GM12878 (cell line): Measurements from ENCODE around the gene HHAT. TPM values are rescaled to one million over a fixed set of nuclear protein-coding genes. Genes with fewer than 3 reads are reported as not detected.

Experiments
- ATAC-seq: fragments of 200-7000 bp; cut with Tn5 transposase; 3 replicates; pipeline ENCODE4 v1.9.1; 2020; ENCODE audit warnings: mild to moderate bottlenecking, moderate library complexity
- BruUV-seq: library from RNA; stranded (reverse); fragments of 400-500 nt; replicated peaks from 2 replicates; lab custom pipeline; 2021; lab: Mats Ljungman, UMichigan
- CTCF ChIA-PET: fragments of 300-600 bp; sonication (Branson Sonifier 250); formaldehyde crosslinking; extraction: SDS; loops from one replicate; lab custom pipeline; 2021; ENCODE audit warnings: inconsistent platforms; lab: Yijun Ruan, JAX
- POLR2A ChIA-PET: fragments of 350-600 bp; formaldehyde crosslinking; extraction: SDS; loops from one replicate; lab custom pipeline; 2021; ENCODE audit warnings: inconsistent platforms; lab: Charles Lee
- RAD21 ChIA-PET: fragments of 300-600 bp; sonication (Branson Sonifier 250); formaldehyde crosslinking; loops from one replicate; lab custom pipeline; 2023; ENCODE audit warnings: antibody characterized with exemption; ENCODE audit not compliant: unreplicated experiment; lab: Charles Lee
- SMC1A ChIA-PET: fragments of 300-600 bp; sonication (Branson Sonifier 250); formaldehyde crosslinking; loops from one replicate; lab custom pipeline; 2023; ENCODE audit not compliant: unreplicated experiment, uncharacterized antibody; lab: Charles Lee
- DNase-seq: peaks from one replicate; pipeline ENCODE4 v3.0.0-alpha.2; 2011; ENCODE audit warnings: low read depth, low spot score
- FAIRE-seq: peaks from 3 replicates; lab custom pipeline; 2011; peaks lifted over from hg19 to GRCh38; lab: Jason Lieb, UNC
- H2AFZ ChIP-seq: 2 replicates; pipeline ENCODE4 v1.6.0; 2011; ENCODE audit warnings: low read depth, low read length, control low read depth; ENCODE audit not compliant: control insufficient read depth
- H3K27ac ChIP-seq: 2 replicates; pipeline ENCODE4 v1.5.1; 2011; ENCODE audit warnings: control low read depth; ENCODE audit not compliant: control insufficient read depth, insufficient read depth
- H3K27me3 ChIP-seq, 2 experiments: replicated peaks in 1 of 2; 2 replicates each; pipeline versions ENCODE4 v1.6.0 to v1.6.1; 2011; ENCODE audit warnings: low read length in 1 of 2; ENCODE audit not compliant: control insufficient read depth in 2 of 2, insufficient read depth in 2 of 2
- H3K36me3 ChIP-seq, 2 experiments: 2 replicates each; pipeline ENCODE4 v1.5.1; 2011; ENCODE audit warnings: low read length in 1 of 2; ENCODE audit not compliant: control insufficient read depth in 2 of 2, insufficient read depth in 2 of 2
- H3K4me1 ChIP-seq: 2 replicates; pipeline ENCODE4 v1.6.1; 2011; ENCODE audit warnings: mild to moderate bottlenecking, low read length, moderate library complexity, mixed read lengths; ENCODE audit not compliant: control insufficient read depth, insufficient read depth
- H3K4me2 ChIP-seq: 2 replicates; pipeline ENCODE4 v1.6.0; 2011; ENCODE audit warnings: control low read depth; ENCODE audit not compliant: control insufficient read depth, insufficient read depth
- H3K4me3 ChIP-seq: fragments of 200-600 bp; sonication (generic); 2 replicates; pipeline ENCODE4 v1.5.1; 2016
- H3K79me2 ChIP-seq: 2 replicates; pipeline ENCODE4 v1.6.0; 2011; ENCODE audit warnings: low read length; ENCODE audit not compliant: control insufficient read depth, insufficient read depth
- H3K9ac ChIP-seq: 2 replicates; pipeline ENCODE4 v1.8.0; 2011; ENCODE audit warnings: low read length, control low read depth, mixed read lengths; ENCODE audit not compliant: control insufficient read depth, insufficient read depth
- H3K9me3 ChIP-seq: replicated peaks from 3 replicates; pipeline ENCODE4 v1.5.1; 2011; ENCODE audit warnings: mild to moderate bottlenecking, low read length; ENCODE audit not compliant: control insufficient read depth, insufficient read depth
- H4K20me1 ChIP-seq: 2 replicates; pipeline ENCODE4 v1.6.0; 2011; ENCODE audit not compliant: control insufficient read depth, insufficient read depth
- BACH1 ChIP-seq: fragments of 450-650 bp; IDR thresholded peaks from 2 replicates; pipeline ENCODE4 v1.6.1; 2017; ENCODE audit warnings: mild to moderate bottlenecking, borderline replicate concordance
- EED ChIP-seq: sonication (generic); IDR thresholded peaks from 2 replicates; pipeline ENCODE4 v1.6.1; 2016; ENCODE audit warnings: antibody characterized with exemption, low read depth
- ETV6 ChIP-seq, 2 experiments: fragments of 450-650 bp in 1 of 2; IDR thresholded peaks in 1 of 2; conservative IDR thresholded peaks in 1 of 2; 2 replicates each; pipeline ENCODE4 v1.6.1; 2014; ENCODE audit warnings: antibody characterized with exemption in 1 of 2, borderline replicate concordance in 1 of 2, low read depth in 1 of 2, mild to moderate bottlenecking in 1 of 2, moderate library complexity in 1 of 2
- JUNB ChIP-seq: IDR thresholded peaks from 2 replicates; pipeline ENCODE4 v1.6.1; 2016; ENCODE audit warnings: antibody characterized with exemption, mild to moderate bottlenecking
- MYC ChIP-seq: IDR thresholded peaks from 2 replicates; pipeline ENCODE4 v1.6.1; 2011; ENCODE audit warnings: mild to moderate bottlenecking, low read length, moderate library complexity, inconsistent platforms; ENCODE audit not compliant: insufficient read depth, insufficient replicate concordance, insufficient read length, severe bottlenecking
- NFYB ChIP-seq: IDR thresholded peaks from 2 replicates; pipeline ENCODE4 v1.6.1; 2011; ENCODE audit warnings: low read depth, mild to moderate bottlenecking, low read length, improper control_type of control experiment, moderate library complexity; ENCODE audit not compliant: insufficient read depth
- NRF1 ChIP-seq: conservative IDR thresholded peaks from 2 replicates; pipeline ENCODE4 v1.6.1; 2011; ENCODE audit warnings: mild to moderate bottlenecking, low read depth, low read length, improper control_type of control experiment
- RAD51 ChIP-seq: fragments of 450-650 bp; IDR thresholded peaks from 2 replicates; pipeline ENCODE4 v1.6.1; 2016; ENCODE audit warnings: moderate library complexity, mild to moderate bottlenecking, inconsistent platforms
- USF2 ChIP-seq: IDR thresholded peaks from 2 replicates; pipeline ENCODE4 v1.6.1; 2011; ENCODE audit warnings: low read depth, low read length, improper control_type of control experiment, borderline replicate concordance
- WGBS: methylation state at CpG from one replicate; pipeline ENCODE4 v1.1.6; 2016; ENCODE audit warnings: low lambda C conversion rate; ENCODE audit not compliant: insufficient replicate concordance, insufficient coverage; ENCODE audit errors: missing lambda C conversion rate; 5-methylcytosine and 5-hydroxymethylcytosine counted together
- in situ Hi-C: fragments of 300-500 bp; cut with MboI; formaldehyde crosslinking; loops from 9 replicates; pipeline ENCODE4 v1.14.3; 2018; ENCODE audit warnings: mixed read lengths
- intact Hi-C: fragments of 100-400 bp; cut with micrococcal nuclease; formaldehyde crosslinking; loops from one replicate; pipeline ENCODE4 v1.14.2; 2022; ENCODE audit not compliant: unreplicated experiment
- polyA plus RNA-seq, 11 experiments: library from polyadenylated mRNA; depleted of rRNA in 4 of 11; unstranded in 6 of 11; stranded (reverse) in 5 of 11; fragments of >200 nt; fragmentation: Nextera tagmentation in 4 of 11; fragmentation: Illumina TruSeq in 1 of 11; extraction: Ambion mirVana in 4 of 11; extraction: Trizol in 1 of 11; gene quantifications; 1 replicate in 1 of 11; 2 replicates in 10 of 11; pipeline versions ENCODE4 v1.2.1 to v1.2.3, GENCODE V29; 2011 to 2016; ENCODE audit warnings: inconsistent platforms in 2 of 11, missing spikeins in 2 of 11, low read depth in 1 of 11
- total RNA-seq, 4 experiments: library from RNA; depleted of rRNA in 3 of 4; stranded (reverse); fragments of >200 nt in 3 of 4; fragmentation: Illumina TruSeq in 1 of 4; extraction: Trizol in 1 of 4; gene quantifications; 2 replicates each; pipeline versions ENCODE4 v1.2.1 to v1.2.3, GENCODE V29; 2013 to 2021
- TF ChIP-seq, protein P1 (sequence below): fragments of 450-650 bp; IDR thresholded peaks from 2 replicates; pipeline ENCODE4 v1.6.1; 2018; ENCODE audit warnings: mild to moderate bottlenecking, low read depth, moderate library complexity; ENCODE audit not compliant: partially characterized antibody

HHAT gene
- total and polyA plus RNA-seq, 10 of the 15 experiments (the other 5 are each of a cell fraction or from before 2014, with no cell fraction given): 1.2 to 37.6 (median 2.6) TPM

- ChIA-PET POLR2A (interaction anchor here (0.6 kb wide), 1 partner anchor 190 kb away, joined by 6 read pairs; no protein-coding TSS in a partner anchor), RAD21 (no interaction called here), SMC1A (interaction anchor here (0.6 to 1.5 kb wide), 2 partner anchors 16 to 351 kb away, joined by 3 to 4 read pairs; no protein-coding TSS in a partner anchor), CTCF (interaction anchor here (2.3 kb wide), 1 partner anchor 11 kb away, joined by 8 read pairs; no protein-coding TSS in a partner anchor)
- Histone ChIP-seq H2AFZ (no peak overlapping the region), H3K4me2 (no peak overlapping the region), H3K4me3 (no peak overlapping the region), H3K9me3 (no peaks in the 10 kb centered on the region), H3K36me3 (no peaks in the 10 kb centered on the region), H3K4me1 (no peaks in the 10 kb centered on the region; the same call in 1 of the 2 replicates), H3K79me2 (no peaks in the 10 kb centered on the region), H3K27me3 (no peaks in the 10 kb centered on the region), H3K9ac (no peak overlapping the region), H3K27ac (no peak overlapping the region), H4K20me1 (no peaks in the 10 kb centered on the region)
- peak; percentile 21; the same call in 1 of the 3 replicates for ATAC-seq
- no TSS peak for BruUV-seq
- intact Hi-C loops: no loop called here
- TF ChIP-seq ETV6 (conservative IDR thresholded peaks at IDR 0.05 in 1 of 2, IDR thresholded peaks at IDR 0.05 in 1 of 2; ENCODE audit: borderline replicate concordance in 1 of 2, low read depth in 1 of 2): no peak
- no peak for TF ChIP-seq EED
- TF ChIP-seq RAD51: peak; percentile 44; the same call in 1 of the 2 replicates
- no peak for TF ChIP-seq NFYB
- no peak for DNase-seq
- FAIRE-seq: no peak
- 13% methylated on average over 3 of the region's 3 CpGs for WGBS
- in situ Hi-C loops: loop anchor here (25.0 kb wide), 1 partner anchor 339 kb away; no protein-coding TSS in a partner anchor
These were observed 269.5 kb downstream of the HHAT start for GRCh38 chr1:210598135-210598652.

- no peaks in the 10 kb centered on the region for H4K20me1 ChIP-seq
- in situ Hi-C loops: no loop called here
- no peaks in the 10 kb centered on the region for H3K27me3 ChIP-seq
- ChIA-PET CTCF (interaction anchor here (0.5 kb wide), 1 partner anchor 535 kb away, joined by 3 read pairs; no protein-coding TSS in a partner anchor), POLR2A (no interaction called here), RAD21 (no interaction called here), SMC1A (interaction anchor here (0.6 kb wide), 1 partner anchor 708 kb away, joined by 3 read pairs; no protein-coding TSS in a partner anchor)
- no peak overlapping the region for H2AFZ ChIP-seq
- intact Hi-C loops: no loop called here
- no peak overlapping the region for H3K4me2 ChIP-seq
- ATAC-seq (no peak), DNase-seq (no peak), FAIRE-seq (no peak)
- H3K36me3 ChIP-seq: no peaks in the 10 kb centered on the region
- H3K9me3 ChIP-seq: no peaks in the 10 kb centered on the region
- no peaks in the 10 kb centered on the region for H3K79me2 ChIP-seq
- H3K4me3 ChIP-seq: no peak overlapping the region
- 45% methylated on average over 5 of the region's 5 CpGs for WGBS
- BruUV-seq: no TSS peak
- H3K27ac ChIP-seq: no peak overlapping the region
- no peak overlapping the region for H3K9ac ChIP-seq
- H3K4me1 ChIP-seq: no peaks in the 10 kb centered on the region; the same call in 1 of the 2 replicates
- no peak for TF ChIP-seq USF2
- TF ChIP-seq, protein P1, sequence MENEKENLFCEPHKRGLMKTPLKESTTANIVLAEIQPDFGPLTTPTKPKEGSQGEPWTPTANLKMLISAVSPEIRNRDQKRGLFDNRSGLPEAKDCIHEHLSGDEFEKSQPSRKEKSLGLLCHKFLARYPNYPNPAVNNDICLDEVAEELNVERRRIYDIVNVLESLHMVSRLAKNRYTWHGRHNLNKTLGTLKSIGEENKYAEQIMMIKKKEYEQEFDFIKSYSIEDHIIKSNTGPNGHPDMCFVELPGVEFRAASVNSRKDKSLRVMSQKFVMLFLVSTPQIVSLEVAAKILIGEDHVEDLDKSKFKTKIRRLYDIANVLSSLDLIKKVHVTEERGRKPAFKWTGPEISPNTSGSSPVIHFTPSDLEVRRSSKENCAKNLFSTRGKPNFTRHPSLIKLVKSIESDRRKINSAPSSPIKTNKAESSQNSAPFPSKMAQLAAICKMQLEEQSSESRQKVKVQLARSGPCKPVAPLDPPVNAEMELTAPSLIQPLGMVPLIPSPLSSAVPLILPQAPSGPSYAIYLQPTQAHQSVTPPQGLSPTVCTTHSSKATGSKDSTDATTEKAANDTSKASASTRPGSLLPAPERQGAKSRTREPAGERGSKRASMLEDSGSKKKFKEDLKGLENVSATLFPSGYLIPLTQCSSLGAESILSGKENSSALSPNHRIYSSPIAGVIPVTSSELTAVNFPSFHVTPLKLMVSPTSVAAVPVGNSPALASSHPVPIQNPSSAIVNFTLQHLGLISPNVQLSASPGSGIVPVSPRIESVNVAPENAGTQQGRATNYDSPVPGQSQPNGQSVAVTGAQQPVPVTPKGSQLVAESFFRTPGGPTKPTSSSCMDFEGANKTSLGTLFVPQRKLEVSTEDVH: no peak
- TF ChIP-seq NFYB: no peak
- TF ChIP-seq ETV6 (conservative IDR thresholded peaks at IDR 0.05 in 1 of 2, IDR thresholded peaks at IDR 0.05 in 1 of 2; ENCODE audit: borderline replicate concordance in 1 of 2, low read depth in 1 of 2): no peak
- no peak for TF ChIP-seq BACH1
- TF ChIP-seq NRF1: no peak
- TF ChIP-seq JUNB: no peak
- no peak for TF ChIP-seq MYC
These were observed 271.9 kb downstream of the HHAT start for GRCh38 chr1:210600421-210601159.
